Testis (tissue), 2 donors: ENCODE measurements around the gene CNPY4.

Source experiments
- CTCF ChIP-seq, 3 experiments: fragments of 450-650 bp in 2 of 3; fragments of 200-600 bp in 1 of 3; sonication (generic) in 1 of 3; IDR thresholded peaks; one replicate each; pipeline ENCODE4 v1.5.1; 2016 to 2019; ENCODE audit warnings: antibody characterized with exemption in 3 of 3, mild to moderate bottlenecking in 2 of 3, moderate library complexity in 1 of 3
- POLR2A ChIP-seq: fragments of 450-650 bp; IDR thresholded peaks from one replicate; pipeline ENCODE4 v1.6.1; 2017; ENCODE audit warnings: antibody characterized with exemption, mild to moderate bottlenecking, moderate library complexity

GRCh38 chr7:100081535-100082102, 37.8 kb upstream of the CNPY4 start, which contains the start of gene ZNF3:
- TF ChIP-seq POLR2A (no peak), CTCF (IDR thresholded peaks at IDR 0.05) (peak; percentile 93 to 98 (median 95))
